ENCODE data around the gene SKI. TPM values are rescaled to one million over a fixed set of nuclear protein-coding genes. Genes with fewer than 3 reads are reported as not detected.

SKI gene
- total and polyA plus RNA-seq, 2 of the 8 experiments (the other 6 are each of a cell fraction or from before 2014, with no cell fraction given): 8.3 to 87.6 TPM

Other genes starting within 250 kb of the SKI start
- 0.20 and 0.33 TPM in 2 replicates for gene CFAP74, start 224.5 kb upstream of the SKI start, total RNA-seq (2021; fragmentation: NEBNext Ultra II Directional; extraction: Animal tissue kit (Norgen Biotek cat#: 25700))
- gene CFAP74, start 224.5 kb upstream of the SKI start, polyA plus RNA-seq (2011; rRNA removed): 0.09 and 0.22 TPM in 2 replicates
- gene GABRD, start 209.0 kb upstream of the SKI start, total RNA-seq (2021; fragmentation: NEBNext Ultra II Directional; extraction: Animal tissue kit (Norgen Biotek cat#: 25700)): 1.8 and 1.9 TPM in 2 replicates
- gene GABRD, start 209.0 kb upstream of the SKI start, polyA plus RNA-seq (2011; rRNA removed): 3.0 and 3.3 TPM in 2 replicates
- 45.1 and 49.4 TPM in 2 replicates for gene PRKCZ, start 177.9 kb upstream of the SKI start, total RNA-seq (2021; fragmentation: NEBNext Ultra II Directional; extraction: Animal tissue kit (Norgen Biotek cat#: 25700))
- gene PRKCZ, start 177.9 kb upstream of the SKI start, polyA plus RNA-seq (2011; rRNA removed): 37.4 and 55.9 TPM in 2 replicates
- 99.8 and 103 TPM in 2 replicates for gene FAAP20, start 33.5 kb upstream of the SKI start, total RNA-seq (2021; fragmentation: NEBNext Ultra II Directional; extraction: Animal tissue kit (Norgen Biotek cat#: 25700))
- gene FAAP20, start 33.5 kb upstream of the SKI start, polyA plus RNA-seq (2011; rRNA removed): 58.4 and 106 TPM in 2 replicates
- 9.1 and 10.5 TPM in 2 replicates for gene MORN1, start 163.2 kb downstream of the SKI start, total RNA-seq (2021; fragmentation: NEBNext Ultra II Directional; extraction: Animal tissue kit (Norgen Biotek cat#: 25700))
- gene MORN1, start 163.2 kb downstream of the SKI start, polyA plus RNA-seq (2011; rRNA removed): 5.0 and 7.6 TPM in 2 replicates
- gene RER1, start 163.5 kb downstream of the SKI start, total RNA-seq (2021; fragmentation: NEBNext Ultra II Directional; extraction: Animal tissue kit (Norgen Biotek cat#: 25700)): 92.0 and 102 TPM in 2 replicates
- gene RER1, start 163.5 kb downstream of the SKI start, polyA plus RNA-seq (2011; rRNA removed): 120 and 134 TPM in 2 replicates
- 24.3 and 24.7 TPM in 2 replicates for gene PEX10, start 184.2 kb downstream of the SKI start, total RNA-seq (2021; fragmentation: NEBNext Ultra II Directional; extraction: Animal tissue kit (Norgen Biotek cat#: 25700))
- gene PEX10, start 184.2 kb downstream of the SKI start, polyA plus RNA-seq (2011; rRNA removed): 26.9 and 37.3 TPM in 2 replicates
- 0.19 TPM in 2 replicates for gene PLCH2, start 248.0 kb downstream of the SKI start, total RNA-seq (2021; fragmentation: NEBNext Ultra II Directional; extraction: Animal tissue kit (Norgen Biotek cat#: 25700))
- 0.14 TPM in 2 replicates for gene PLCH2, start 248.0 kb downstream of the SKI start, polyA plus RNA-seq (2011; rRNA removed)

Data from H1 (cell line).